ENCODE measurements around the gene GNAQ.
"Not testable (repeated sequence)": the region's sequence is repeated elsewhere in the genome, so short reads cannot be mapped to it uniquely, and the experiment has no call there.

GNAQ gene

DNA sequence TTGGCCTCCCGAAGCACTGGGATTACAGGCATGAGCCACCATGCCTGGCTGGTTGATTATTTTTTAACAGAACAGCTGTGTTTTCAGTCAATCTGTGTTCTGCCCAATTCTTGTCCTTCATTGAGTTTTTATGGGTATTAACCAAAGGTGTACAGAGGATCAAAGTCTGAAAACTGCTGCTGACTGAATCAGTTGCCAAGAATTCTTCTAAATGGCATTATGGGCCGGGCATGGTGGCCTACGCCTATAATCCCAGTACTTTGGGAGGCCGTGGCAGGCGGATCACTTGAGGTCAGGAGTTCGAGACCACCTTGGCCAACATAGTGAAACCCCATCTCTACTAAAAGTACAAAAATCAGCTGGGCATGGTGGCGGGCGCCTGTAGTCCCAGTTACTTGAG, 150.0 kb downstream of the GNAQ start:
- not testable (repeated sequence) for DNase-seq (ENCODE audit: low read depth in 2 of 3, low spot score in 2 of 3)

DNA sequence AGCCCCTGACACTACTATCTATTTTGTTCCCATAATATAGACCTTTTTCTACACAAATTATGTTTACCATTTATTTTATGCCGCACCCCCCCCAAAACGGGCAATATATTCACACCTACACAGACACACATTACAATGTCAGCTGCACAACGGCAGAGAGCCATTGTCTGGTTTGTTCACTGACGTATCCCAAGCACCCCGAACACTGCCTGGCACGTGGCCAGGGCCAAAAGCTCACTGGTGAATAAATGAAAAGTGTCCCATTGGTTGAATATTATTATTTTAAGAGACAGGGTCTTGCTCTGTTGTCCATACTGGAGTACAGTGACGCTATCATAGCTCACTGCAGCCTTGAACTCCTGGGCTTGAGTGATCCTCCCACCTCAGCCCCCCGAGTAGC, 150.5 kb downstream of the GNAQ start:
- DNase-seq (ENCODE audit: low read depth in 2 of 3, low spot score in 2 of 3): no peak

DNA sequence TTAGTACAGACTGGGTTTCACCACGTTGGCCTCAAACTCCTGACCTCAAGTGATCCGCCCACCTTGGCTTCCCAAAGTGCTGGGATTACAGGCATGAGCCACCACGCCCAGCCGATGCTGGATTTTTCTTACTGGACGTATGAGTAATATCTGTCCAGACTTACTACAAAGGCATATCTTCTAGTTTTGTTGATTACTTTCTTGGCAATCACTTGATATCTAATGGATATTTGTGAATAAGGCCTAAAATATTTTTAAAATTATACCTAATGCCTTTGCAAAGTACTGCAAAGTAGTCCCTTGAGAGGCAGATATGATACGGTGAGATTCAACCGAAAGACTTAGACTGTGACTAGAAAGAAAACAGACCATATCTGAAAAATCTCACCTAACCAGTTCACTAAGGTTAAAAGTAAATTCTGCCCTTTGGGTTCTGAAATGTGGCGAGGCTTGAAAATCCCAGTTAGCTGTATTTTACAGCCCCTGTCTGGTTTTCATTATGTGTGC, 152.1 kb downstream of the GNAQ start:
- DNase-seq (ENCODE audit: low read depth in 2 of 3, low spot score in 2 of 3): no peak

DNA sequence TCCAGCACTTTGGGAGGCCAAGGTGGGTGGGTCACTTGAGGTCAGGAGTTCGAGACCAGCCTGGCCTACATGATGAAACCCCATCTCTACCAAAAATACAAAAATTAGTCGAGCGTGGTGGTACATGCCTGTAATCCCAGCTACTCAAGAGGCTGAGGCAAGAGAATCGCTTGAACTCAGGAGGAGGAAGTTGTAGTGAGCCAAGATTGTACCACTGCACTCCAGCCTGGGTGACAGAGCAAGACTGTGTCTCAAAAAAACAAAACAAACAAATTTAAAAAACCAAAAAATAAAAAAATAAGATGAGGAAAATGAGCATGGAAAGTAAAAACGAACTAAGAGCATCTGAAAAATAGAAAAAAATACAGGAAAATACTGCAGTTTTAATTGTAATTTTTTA, 152.8 kb downstream of the GNAQ start:
- DNase-seq (ENCODE audit: low read depth in 2 of 3, low spot score in 2 of 3): not testable (repeated sequence)

DNA sequence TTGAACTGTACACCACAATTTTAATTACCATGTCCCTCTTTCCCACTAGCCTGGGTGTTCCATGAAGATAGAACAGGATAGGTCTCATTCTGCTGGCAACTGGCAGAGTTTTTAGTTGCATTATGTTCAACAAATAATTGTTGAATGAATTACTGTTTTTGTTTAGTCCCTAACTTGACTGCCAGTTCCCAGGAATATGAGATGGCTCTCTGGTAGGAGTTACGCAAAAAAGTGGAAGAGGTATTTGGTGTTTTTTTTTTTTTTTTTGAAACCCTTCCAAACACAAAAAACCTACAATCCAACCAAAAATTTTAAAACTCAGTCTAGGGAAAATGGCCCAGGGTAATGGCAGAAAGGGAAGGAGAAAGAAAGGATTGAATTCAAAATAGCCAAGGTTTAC, 153.6 kb downstream of the GNAQ start:
- DNase-seq (ENCODE audit: low read depth in 2 of 3, low spot score in 2 of 3): no peak

DNA sequence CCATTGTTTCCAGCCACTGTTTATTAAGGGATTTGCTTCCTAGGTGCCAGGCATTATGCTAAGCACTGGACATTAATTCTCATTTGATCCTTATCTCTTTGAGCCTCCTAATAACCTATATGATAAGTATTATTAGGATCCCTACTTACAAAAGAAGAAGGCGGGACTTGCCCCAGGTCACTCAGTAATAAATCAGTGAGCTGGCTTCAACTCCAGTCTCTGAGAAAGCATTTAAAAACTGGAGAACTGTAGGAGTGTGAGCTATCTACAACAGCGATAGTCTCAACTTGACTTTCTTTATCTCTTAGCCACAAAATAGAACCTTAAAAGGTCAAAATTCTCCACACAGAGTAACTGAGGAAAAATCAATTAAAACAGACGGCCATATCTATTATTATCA, 155.0 kb downstream of the GNAQ start:
- no peak for DNase-seq (ENCODE audit: low read depth in 2 of 3, low spot score in 2 of 3)

DNA sequence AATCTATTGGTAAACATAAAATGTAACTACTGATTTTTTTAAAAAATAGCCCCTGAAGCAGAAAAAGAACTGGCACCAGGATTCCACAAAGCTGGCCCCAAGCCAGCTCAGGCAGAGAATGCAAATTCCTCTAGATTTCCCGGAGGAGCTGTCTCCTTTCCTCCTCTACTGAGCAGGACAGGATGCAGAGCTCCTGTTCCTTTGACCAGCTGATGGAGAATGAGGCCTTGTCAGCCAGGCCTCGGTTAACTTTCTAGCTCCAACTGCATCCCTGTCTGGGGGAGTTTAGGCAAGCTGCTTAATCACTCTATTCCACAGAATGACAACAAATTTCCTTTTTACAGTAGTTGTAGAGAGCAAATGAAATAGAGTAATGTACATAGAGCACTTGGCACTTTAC, 155.5 kb downstream of the GNAQ start:
- DNase-seq (ENCODE audit: low read depth in 2 of 3, low spot score in 2 of 3): no peak

DNA sequence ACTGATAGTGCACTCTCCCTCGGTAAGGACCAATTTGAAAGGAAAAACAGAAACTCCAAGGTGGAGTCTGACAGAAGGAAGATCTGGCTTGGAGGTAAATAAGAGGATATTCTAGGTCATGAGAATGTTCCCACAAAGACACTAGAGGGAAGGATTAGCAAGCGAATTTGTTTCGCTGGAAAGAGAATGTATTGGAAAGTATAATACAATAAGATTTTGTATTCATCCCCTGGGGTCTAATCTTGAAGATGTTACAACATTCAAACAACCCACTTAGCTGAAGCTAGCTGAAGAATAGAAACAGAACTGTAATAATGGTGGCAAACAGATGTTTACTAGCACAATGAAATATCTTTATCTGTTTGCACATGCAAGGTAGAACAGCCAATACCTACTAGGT, 158.7 kb downstream of the GNAQ start:
- no peak for DNase-seq (ENCODE audit: low read depth in 2 of 3, low spot score in 2 of 3)

DNA sequence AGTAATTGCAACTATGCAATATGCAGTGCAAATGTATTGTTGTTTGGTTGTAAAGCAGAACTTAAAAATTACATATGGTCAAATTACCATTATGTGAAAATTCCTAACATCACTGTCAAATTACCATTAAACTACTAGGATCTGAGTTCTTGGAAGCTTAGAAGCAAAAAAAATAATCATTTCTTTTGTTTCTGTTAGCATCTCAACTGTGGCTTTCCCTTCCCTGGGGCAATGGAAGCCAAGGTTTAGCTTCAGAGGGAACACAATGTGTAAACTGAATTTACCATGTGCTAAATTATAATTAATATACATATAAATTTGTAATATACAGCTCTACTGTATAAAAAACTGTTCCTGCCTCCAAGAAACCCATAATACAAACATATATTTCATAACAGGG, 159.4 kb downstream of the GNAQ start:
- DNase-seq (ENCODE audit: low read depth in 2 of 3, low spot score in 2 of 3): no peak

DNA sequence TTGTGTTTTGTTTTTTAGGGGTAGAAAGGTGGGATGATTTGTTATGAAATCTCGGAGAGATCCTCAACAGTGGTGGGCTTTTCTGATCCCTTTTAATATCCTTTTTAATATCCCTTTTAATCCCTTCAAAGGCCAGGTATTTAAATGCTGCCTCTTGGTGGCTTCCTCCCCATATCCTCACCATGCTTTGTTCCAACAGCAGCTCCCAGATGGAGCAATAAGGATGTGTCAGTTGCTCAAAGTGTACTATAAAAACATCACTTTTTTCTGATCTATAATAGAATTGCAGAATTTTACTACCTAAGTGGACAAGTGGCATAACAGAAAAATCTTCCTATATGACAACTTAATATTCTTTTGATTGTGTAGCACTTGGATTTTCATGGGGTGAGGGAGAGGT, 160.1 kb downstream of the GNAQ start:
- DNase-seq (ENCODE audit: low read depth in 2 of 3, low spot score in 2 of 3): no peak

DNA sequence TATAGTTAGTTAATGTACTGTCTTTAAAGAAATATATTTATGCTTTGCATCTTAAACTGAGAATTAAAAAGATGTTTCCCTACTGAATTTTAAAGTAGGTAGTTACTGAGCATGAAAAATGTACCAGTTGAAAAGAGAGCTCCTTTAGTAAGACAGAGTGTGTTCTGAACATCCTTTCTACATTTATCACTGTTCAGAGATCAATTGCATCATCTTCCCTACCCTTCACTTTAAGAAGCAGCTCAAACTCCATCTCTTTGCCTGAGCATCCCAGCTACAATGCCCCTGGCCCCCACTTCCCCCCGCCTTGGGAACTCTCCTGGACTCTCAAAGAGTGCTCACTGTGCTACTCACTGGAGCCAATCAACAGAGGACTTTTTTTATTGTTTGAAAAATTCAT, 164.7 kb downstream of the GNAQ start:
- no peak for DNase-seq (ENCODE audit: low read depth in 2 of 3, low spot score in 2 of 3)

DNA sequence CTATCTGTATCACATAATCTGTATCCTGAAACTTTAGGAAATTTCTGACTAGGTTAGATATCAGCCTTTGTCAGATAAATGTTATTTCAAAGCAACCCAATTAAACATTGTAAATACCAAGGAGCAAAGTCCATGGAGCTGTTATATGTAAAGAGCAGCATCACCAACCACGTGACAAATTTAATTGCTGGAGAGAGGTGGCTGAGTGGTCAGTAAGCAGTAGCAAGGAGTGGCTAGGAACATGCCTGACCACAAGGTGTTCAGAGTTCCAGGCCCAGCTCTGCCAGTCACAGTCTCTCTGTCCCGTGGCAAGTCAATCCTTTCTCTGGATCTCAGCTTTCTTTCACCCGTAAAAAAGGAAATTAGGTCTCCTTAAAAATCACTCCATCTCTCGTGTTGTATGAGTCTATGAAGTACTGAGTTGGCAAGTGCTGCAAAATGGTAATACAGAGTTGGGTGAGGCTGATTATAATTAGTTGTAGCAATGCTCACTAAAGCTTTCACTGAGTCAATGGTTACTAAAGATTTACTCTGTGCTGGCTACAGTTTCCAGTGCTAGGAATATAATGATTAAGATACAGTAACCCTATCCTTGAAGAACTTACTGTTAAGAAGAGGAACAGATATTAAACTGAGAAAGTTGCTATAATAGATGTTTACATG, 166.1 kb downstream of the GNAQ start:
- DNase-seq (ENCODE audit: low read depth in 2 of 3, low spot score in 2 of 3): no peak

DNA sequence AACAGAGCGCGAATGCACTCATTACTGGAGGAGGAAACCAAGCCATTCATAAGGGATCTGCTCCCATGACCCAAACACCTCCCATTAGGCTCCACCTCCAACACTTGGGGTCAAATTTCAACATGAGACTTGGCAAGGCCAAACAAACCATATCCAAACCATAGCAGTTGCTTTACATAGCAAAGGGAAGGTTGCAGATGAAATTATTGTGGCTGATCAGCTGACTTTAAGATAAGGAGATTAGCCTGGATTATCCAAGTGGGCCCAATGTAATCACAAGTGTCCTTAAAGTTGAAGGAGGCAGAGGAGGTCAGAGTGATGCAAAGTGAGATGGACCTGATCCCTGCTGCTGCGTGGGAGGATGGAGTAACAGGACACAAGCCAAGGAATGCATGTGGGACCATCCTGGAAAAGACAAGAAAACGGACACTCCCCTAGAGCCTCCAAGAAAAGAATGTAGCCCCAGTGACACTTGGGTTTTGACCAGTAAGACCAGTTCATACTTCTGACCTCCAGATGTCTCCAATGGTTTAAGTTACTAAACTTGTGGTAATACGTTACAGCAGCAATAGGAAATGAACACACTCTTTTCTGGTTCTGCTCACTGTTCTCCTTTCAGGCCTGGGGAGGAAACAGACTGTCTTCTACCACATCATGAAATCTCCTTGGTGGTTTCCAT, 167.3 kb downstream of the GNAQ start:
- no peak for DNase-seq (ENCODE audit: low read depth in 2 of 3, low spot score in 2 of 3)

DNA sequence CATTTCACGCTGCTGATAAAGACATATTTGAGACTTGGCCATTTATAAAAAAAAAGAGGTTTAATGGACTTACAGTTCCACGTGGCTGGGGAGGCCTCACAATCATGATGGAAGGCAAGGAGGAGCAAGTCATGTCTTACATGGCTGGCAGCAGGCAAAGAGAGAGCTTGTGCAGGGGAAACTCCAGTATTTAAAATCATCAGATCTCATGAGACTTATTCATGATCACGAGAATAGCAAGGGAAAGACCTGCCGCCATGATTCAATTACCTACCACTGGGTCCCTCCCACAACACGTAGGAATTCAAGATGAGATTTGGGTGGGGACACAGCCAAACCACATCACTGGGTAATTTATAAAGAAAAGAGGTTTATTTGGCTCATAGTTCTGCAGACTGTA, 168.0 kb downstream of the GNAQ start:
- DNase-seq (ENCODE audit: low read depth in 2 of 3, low spot score in 2 of 3): not testable (repeated sequence)

DNA sequence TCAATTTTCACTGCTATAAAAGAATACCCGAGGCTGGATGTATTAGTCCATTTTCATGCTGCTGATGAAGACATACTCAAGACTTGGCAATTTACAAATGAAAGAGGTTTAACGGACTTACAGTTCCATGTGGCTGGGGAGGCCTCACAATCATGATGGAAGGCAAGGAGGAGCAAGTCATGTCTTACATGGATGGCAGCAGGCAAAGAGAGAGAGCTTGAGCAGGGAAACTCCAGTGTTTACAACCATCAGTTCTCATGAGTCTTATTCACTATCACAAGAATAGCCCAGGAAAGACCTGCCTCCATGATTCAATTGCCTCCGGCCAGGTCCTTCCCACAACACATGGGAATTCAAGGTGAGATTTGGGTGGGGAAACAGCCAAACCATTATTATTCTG, 170.7 kb downstream of the GNAQ start:
- DNase-seq (ENCODE audit: low read depth in 2 of 3, low spot score in 2 of 3): not testable (repeated sequence)

DNA sequence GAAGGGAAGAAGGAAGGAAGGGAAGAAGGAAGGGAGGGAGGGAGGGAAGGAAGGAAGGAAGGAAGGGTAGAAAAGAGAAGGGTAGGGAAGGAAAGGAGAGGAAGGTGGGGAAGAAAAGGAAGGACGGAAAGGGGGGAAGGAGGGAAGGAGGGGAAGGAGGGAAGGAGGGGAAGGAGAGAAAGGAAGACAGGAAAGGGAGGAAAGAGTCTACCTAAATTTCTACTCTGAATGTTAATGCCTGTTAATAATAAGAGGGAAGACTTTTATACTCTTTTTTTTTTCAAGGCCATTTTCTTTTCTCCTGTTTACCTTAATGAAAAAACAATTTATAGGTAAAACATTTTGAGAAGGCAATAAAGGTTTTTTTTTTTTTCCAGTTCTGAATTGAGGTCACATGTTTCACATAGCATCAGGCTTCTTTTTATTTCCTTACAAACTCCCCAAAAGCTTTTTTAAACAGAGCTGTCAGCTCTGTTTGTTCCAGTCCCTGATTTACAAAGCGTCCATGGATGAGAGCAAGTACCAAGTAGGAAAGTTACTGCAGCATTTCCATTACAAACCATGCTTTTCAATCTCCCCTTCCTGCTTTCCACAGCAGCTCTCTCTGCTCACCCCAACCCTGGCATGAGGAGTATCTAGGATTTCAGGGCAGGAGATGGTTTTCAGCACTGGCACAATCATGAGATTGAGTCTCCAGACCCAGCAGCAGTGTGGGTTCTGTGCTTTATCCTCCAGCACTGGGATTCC, 173.9 kb downstream of the GNAQ start:
- DNase-seq (ENCODE audit: low read depth in 2 of 3, low spot score in 2 of 3): no peak

DNA sequence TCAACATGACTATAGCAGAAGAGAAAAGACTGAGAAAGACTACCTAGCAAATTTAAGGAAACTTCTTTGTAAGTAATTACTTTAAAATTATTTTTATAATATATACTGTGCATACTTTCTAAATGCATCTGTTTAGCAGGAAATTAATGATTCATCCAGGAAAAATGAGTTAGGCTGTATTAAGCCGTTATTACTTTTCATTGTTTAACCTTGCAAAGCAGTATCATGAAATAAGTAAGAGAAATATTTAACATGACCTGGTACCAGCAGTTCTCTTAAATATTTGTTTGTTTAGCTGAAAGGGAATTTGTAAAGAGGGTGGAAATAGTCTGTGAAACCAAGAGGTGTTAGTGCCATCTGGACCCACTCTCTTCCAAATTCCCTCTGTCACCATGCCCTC, 175.0 kb downstream of the GNAQ start:
- DNase-seq (ENCODE audit: low read depth in 2 of 3, low spot score in 2 of 3): no peak

DNA sequence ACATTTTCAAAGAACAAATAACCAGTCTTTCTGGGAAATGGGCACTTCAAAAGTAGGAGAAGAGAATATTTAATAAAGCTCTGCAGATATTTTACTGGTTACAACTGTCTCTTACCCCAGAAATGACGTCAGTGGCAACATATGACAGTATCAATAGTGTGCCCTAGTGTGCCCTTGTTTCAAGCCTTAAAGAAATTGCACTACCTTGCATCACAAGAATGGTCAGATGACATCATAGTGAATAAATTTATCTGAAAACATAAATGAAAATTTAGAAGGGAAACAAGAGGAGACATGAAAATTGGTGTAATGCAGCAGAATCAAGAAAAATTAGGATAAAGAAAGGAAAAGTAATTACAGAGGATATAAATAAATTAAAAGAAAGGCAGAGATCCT, 176.7 kb downstream of the GNAQ start:
- no peak for DNase-seq (ENCODE audit: low read depth in 2 of 3, low spot score in 2 of 3)

DNA sequence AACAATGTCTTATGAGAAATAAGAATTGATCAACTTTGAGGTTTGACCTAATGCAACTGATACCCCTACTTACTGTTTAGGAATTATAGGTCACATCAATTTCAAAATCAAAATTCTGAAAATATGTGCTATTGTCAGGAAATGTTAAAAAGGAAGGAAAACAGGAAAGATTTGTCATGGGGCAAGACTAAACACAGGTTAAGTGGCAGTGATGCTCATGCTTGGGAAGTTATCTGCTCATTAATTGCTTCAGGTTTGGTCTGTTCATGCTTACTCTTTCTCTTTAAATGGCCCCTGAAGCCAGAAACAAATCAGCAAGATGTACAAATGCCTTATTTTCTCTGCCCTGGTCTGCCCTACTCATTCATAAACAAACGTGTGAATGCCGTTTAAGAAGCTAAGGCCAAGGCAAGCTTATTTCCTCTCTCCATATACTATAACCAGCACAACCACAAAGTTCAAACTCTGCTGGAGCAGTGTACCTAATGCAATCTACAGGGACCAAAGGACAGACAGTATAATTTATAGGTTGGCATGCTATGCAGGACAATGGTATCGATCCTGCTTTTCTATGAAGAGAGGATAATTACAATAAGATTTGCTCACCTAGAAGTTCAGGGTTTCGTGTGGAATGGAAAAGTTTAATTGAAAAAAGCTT, 177.2 kb downstream of the GNAQ start:
- DNase-seq (ENCODE audit: low read depth in 2 of 3, low spot score in 2 of 3): no peak

DNA sequence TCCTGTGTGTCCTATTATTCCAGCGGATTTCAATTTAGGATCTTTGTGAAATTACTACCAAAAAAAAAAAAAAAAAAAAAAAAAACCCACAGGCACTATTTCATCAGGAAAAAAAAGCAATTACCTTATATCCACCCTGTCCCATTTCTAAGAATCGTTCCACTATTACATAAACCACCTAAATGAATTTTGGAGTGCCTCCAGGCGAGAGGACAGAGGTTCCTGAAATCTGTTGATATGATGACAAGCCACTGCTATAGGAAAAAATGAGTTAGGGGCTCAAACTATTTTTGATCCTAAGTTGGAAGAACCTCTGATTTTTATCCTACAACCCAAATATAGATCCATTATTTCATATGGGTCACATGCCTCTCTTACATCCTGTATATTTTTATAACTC, 177.9 kb downstream of the GNAQ start:
- DNase-seq (ENCODE audit: low read depth in 2 of 3, low spot score in 2 of 3): no peak

DNA sequence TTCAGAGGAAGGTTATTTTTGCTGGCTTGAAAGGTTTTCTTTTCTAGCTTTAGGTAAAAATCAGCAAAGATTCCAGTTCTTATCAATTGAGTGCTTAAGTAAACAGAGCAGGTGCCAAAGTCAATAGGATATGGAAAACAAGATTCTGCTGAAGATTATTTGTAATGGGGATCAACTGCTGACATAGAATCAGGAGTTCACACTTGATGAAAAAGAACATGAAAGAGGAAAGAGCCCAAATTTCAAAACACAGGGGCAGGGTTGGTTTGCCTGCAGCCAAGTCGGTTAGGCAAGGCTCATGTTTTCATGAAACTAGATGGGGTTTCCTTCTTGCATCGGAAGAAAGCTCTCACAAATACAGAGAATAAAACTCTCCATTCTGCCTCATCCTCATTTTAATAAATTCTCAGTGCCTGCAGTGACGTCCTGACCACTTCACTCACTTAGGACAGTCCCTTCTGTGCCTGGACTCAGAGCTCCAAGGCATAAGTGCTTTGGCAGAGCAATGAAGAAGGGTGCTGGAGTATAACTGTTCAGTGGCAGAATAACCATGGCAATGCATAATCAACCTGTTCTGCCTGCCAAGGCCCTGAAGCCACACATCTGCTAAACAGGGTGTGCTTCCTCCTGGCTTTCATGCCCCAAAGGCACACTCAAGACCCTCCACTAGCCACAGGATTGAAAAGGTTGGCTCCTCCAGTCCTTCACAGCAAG, 179.6 kb downstream of the GNAQ start:
- DNase-seq (ENCODE audit: low read depth in 2 of 3, low spot score in 2 of 3): no peak
